Activated CD8-positive, alpha-beta memory T cell treated with anti-CD3 and anti-CD28 coated beads, Interleukin-2, amount 50 U/mL, for 4 hours (primary cell): ENCODE results near the gene SLC35B4.

Experiments used
- DNase-seq: peaks from one replicate; pipeline ENCODE4 v3.0.0-alpha.2; 2020

SLC35B4 gene

GRCh38 chr7:134289423-134289822 lies 27.3 kb downstream of the SLC35B4 start:
- DNase-seq, result no peak

GRCh38 chr7:134287916-134288659 lies 28.6 kb downstream of the SLC35B4 start:
- no peak for DNase-seq

- no peak for DNase-seq
Observed at GRCh38 chr7:134284952-134285351, 31.8 kb downstream of the SLC35B4 start.

GRCh38 chr7:134284011-134284410 lies 32.7 kb downstream of the SLC35B4 start:
- no peak for DNase-seq

- DNase-seq, result no peak
Observed at GRCh38 chr7:134280508-134280907, 36.2 kb downstream of the SLC35B4 start.

GRCh38 chr7:134279898-134280297 lies 36.8 kb downstream of the SLC35B4 start:
- DNase-seq, result no peak

GRCh38 chr7:134279336-134279735 lies 37.4 kb downstream of the SLC35B4 start:
- DNase-seq, result no peak

- DNase-seq, result no peak
Observed at GRCh38 chr7:134278502-134279153, 38.1 kb downstream of the SLC35B4 start.

GRCh38 chr7:134276951-134277350 lies 39.8 kb downstream of the SLC35B4 start:
- DNase-seq, result no peak

GRCh38 chr7:134262322-134262721 lies 54.4 kb downstream of the SLC35B4 start:
- DNase-seq, result no peak

GRCh38 chr7:134255814-134256213 lies 60.9 kb downstream of the SLC35B4 start:
- no peak for DNase-seq

- no peak for DNase-seq
Observed at GRCh38 chr7:134254311-134254710, 62.4 kb downstream of the SLC35B4 start.

GRCh38 chr7:134248196-134248595 lies 68.5 kb downstream of the SLC35B4 start:
- no peak for DNase-seq

- DNase-seq, result no peak
Observed at GRCh38 chr7:134246761-134247160, 70.0 kb downstream of the SLC35B4 start.

GRCh38 chr7:134246347-134246746 lies 70.4 kb downstream of the SLC35B4 start:
- DNase-seq, result no peak

- no peak for DNase-seq
Observed at GRCh38 chr7:134245253-134245652, 71.5 kb downstream of the SLC35B4 start.
